Chondrocyte (in vitro differentiated cells): ENCODE measurements around the gene RBP3. TPM values are rescaled to one million over a fixed set of nuclear protein-coding genes. Genes with fewer than 3 reads are reported as not detected.
A peak's percentile ranks its signal among the peaks of the same experiment; 100 is the strongest.
"Not testable (repeated sequence)": the region's sequence is repeated elsewhere in the genome, so short reads cannot be mapped to it uniquely, and the experiment has no call there.

ENCODE experiments used
- DNase-seq: peaks from one replicate; pipeline ENCODE4 v3.0.0; 2021; ENCODE audit warnings: mixed read lengths, low spot score
- H3K27ac Mint-ChIP-seq: one replicate; pipeline ENCODE4 v1.8.0; 2021; ENCODE audit warnings: mild to moderate bottlenecking, moderate library complexity, mixed read lengths; ENCODE audit not compliant: unreplicated experiment
- H3K27me3 Mint-ChIP-seq: 2 replicates; pipeline ENCODE4 v1.8.0; 2021; ENCODE audit warnings: low read depth, mixed read lengths
- H3K36me3 Mint-ChIP-seq: 2 replicates; pipeline ENCODE4 v1.8.0; 2021; ENCODE audit warnings: low read depth, mixed read lengths
- H3K4me1 Mint-ChIP-seq: 2 replicates; pipeline ENCODE4 v1.8.0; 2021; ENCODE audit warnings: low read depth, mild to moderate bottlenecking, mixed read lengths
- H3K4me3 Mint-ChIP-seq: one replicate; pipeline ENCODE4 v1.8.0; 2021; ENCODE audit warnings: mild to moderate bottlenecking, moderate library complexity, mixed read lengths; ENCODE audit not compliant: unreplicated experiment
- H3K9me3 Mint-ChIP-seq: 2 replicates; pipeline ENCODE4 v1.8.0; 2021; ENCODE audit warnings: low read depth, mixed read lengths
- CTCF ChIP-seq: fragments of 200-600 bp; sonication (generic); IDR thresholded peaks from 2 replicates; pipeline ENCODE4 v1.5.0; 2021; ENCODE audit warnings: antibody characterized with exemption, mild to moderate bottlenecking, moderate library complexity
- total RNA-seq: library from RNA; stranded (reverse); gene quantifications from 3 replicates; pipeline ENCODE4 v1.2.1, GENCODE V29; 2021

RBP3 gene
- total RNA-seq, 1 donor from 2014 or later: not detected

- peaks cover 10% of the 10 kb centered on the region for H3K4me1 Mint-ChIP-seq
- TF ChIP-seq CTCF: peak; percentile 11
- peak within 1 kb of the TSS; percentile 88 for H3K4me3 Mint-ChIP-seq
- peaks cover 20% of the 10 kb centered on the region for H3K27me3 Mint-ChIP-seq
- H3K36me3 Mint-ChIP-seq: peaks cover 2% of the 10 kb centered on the region
- H3K9me3 Mint-ChIP-seq: peaks cover 4% of the 10 kb centered on the region
- H3K27ac Mint-ChIP-seq: peak within 1 kb of the TSS; percentile 24
- DNase-seq: peak; percentile 81
Observed at GRCh38 chr10:47384148-47384921, 36.2 kb downstream of the RBP3 start, which contains the start of gene ZNF488. Gene ZNF488 (minus strand): TSS chr10:47384293. CDS start chr10:47368829, 15,464 bp downstream.

- not testable (repeated sequence) for H3K27ac Mint-ChIP-seq, H3K27me3 Mint-ChIP-seq, H3K36me3 Mint-ChIP-seq, H3K9me3 Mint-ChIP-seq, H3K4me3 Mint-ChIP-seq, DNase-seq
- H3K4me1 Mint-ChIP-seq: peaks cover 10% of the 10 kb centered on the region
Observed at GRCh38 chr10:47386104-47386503, 37.9 kb downstream of the RBP3 start.

DNA sequence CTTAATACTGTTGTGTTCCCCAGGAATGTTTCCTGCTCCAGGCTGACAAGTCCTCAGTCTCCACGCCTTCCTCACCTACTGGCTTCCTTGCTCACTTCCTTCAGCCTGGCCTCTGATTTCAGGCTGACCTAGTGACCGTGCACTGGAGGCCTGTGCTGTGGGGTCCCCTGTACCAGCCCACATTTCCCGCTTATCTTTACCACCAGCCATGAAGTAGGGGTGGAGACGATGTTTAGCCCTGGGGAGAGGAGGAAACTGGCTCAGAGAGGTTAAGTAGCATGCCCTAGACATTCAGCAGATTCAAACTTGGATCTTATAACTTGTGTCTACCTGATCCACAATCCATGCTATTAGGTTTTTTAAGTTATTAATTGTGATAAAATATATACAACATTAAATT lies 40.7 kb downstream of the RBP3 start:
- H3K9me3 Mint-ChIP-seq: peaks cover 4% of the 10 kb centered on the region
- no peak for TF ChIP-seq CTCF
- H3K27me3 Mint-ChIP-seq: peaks cover 4% of the 10 kb centered on the region
- no peak for DNase-seq
- H3K4me1 Mint-ChIP-seq: peaks cover 5% of the 10 kb centered on the region
- no peak overlapping the region for H3K4me3 Mint-ChIP-seq
- no peak overlapping the region for H3K27ac Mint-ChIP-seq
- no peaks in the 10 kb centered on the region for H3K36me3 Mint-ChIP-seq

DNA sequence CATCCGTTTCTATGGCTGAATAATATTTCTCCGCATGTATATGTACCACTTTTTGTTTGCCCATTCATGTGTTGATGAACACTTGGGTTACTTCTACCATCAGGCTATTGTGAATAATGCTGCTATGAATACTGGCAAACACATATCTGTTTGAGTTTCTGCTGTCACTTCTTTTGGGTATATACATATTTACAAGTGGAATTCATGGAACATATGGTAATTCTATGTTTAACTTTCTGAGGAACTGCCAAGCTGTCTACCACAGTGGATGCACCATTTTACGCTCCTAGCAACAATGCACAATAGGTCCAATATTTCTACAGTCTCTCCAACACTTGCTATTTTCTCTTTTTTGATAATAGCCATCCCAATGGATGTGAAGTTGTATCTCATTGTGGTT lies 41.5 kb downstream of the RBP3 start:
- no peak for TF ChIP-seq CTCF

DNA sequence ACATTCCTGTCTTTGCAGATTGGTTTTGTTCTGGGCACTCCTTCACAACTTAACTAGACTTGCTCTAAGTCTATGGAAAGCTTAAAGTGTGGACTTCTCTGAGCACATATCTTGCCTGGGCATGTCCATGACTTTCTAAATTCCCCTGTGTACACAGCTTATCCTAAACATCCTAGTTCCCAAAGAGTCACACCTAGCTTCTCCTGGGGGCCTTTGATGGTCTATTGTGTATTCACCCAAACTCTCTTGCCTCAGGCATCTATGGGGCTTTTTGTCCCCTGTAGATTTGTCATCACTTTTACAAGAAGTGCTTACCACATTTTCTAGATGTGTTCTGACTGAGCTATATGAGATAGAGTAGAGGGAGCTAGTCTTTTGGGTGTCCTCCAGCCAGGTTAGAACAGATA lies 48.2 kb downstream of the RBP3 start:
- Mint-ChIP-seq H3K9me3 (peaks cover 12% of the 10 kb centered on the region), H3K36me3 (peaks cover 2% of the 10 kb centered on the region), H3K27me3 (peaks cover 7% of the 10 kb centered on the region), H3K4me3 (no peak overlapping the region), H3K4me1 (no peaks in the 10 kb centered on the region), H3K27ac (no peak overlapping the region)
- no peak for DNase-seq
- TF ChIP-seq CTCF: no peak

More for the DNA sequence above, 41.5 kb downstream of the RBP3 start:
- DNase-seq: no peak
- Mint-ChIP-seq H3K4me3 (no peak overlapping the region), H3K36me3 (no peaks in the 10 kb centered on the region), H3K27ac (no peak overlapping the region), H3K9me3 (peaks cover 4% of the 10 kb centered on the region), H3K27me3 (peaks cover 7% of the 10 kb centered on the region), H3K4me1 (peaks cover 4% of the 10 kb centered on the region)

GRCh38 chr10:47397256-47397655 lies 49.1 kb downstream of the RBP3 start:
- peaks cover 4% of the 10 kb centered on the region for H3K4me1 Mint-ChIP-seq
- H3K4me3 Mint-ChIP-seq: no peak overlapping the region
- peaks cover 12% of the 10 kb centered on the region for H3K9me3 Mint-ChIP-seq
- no peak for DNase-seq
- no peak overlapping the region for H3K27ac Mint-ChIP-seq
- no peak for TF ChIP-seq CTCF
- H3K36me3 Mint-ChIP-seq: peaks cover 2% of the 10 kb centered on the region
- H3K27me3 Mint-ChIP-seq: peaks cover 5% of the 10 kb centered on the region
